NCI-H2029 treated with DMSO at 0.1 percent for 48 hours (cell line): ENCODE data around the gene ADAM12.
"Not testable (repeated sequence)": the region's sequence is repeated elsewhere in the genome, so short reads cannot be mapped to it uniquely, and the experiment has no call there.

ENCODE experiments used
- DNase-seq: peaks from one replicate; lab custom pipeline; 2025; lab: John Stamatoyannopoulos, UW

Gene ADAM12

GRCh38 chr10:126179637-126180036 is 208.6 kb downstream of the ADAM12 start:
- DNase-seq, result no peak

GRCh38 chr10:126177417-126178030 is 210.8 kb downstream of the ADAM12 start:
- DNase-seq, result no peak

- no peak for DNase-seq
These were observed 212.5 kb downstream of the ADAM12 start for GRCh38 chr10:126175641-126176262.

DNA sequence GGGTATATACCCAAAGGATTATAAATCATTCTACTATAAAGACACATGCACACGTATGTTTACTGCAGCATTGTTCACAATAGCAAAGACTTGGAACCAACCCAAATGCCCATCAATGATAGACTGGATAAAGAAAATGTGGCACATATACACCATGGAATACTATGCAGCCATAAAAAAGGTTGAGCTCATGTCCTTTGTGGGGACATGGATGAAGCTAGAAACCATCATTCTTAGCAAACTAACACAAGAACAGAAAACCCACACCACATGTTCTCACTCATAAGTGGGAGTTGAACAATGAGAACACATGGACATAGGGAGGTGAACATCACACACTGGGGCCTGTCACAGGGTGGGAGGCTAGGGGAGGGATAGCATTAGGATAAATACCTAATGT is 215.5 kb downstream of the ADAM12 start:
- not testable (repeated sequence) for DNase-seq

DNA sequence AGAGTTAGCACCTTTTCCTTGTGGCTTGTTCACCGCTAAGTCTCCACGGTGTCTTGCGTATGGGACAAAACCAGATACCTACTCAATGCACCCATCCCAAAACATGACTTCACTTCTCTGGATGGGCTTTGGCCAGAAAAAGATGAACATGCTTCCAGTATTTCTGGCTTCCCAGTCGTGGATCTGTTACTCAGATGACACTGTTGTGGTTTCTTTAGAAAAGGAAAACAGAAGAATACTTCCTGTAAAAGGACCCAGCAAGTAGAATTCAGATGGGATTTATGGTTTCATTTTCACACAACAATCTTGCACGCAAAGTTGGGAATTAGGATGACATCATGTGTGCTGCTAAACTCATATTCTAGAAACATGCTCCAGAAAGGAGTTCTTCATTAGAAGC is 216.7 kb downstream of the ADAM12 start:
- DNase-seq, result no peak

DNA sequence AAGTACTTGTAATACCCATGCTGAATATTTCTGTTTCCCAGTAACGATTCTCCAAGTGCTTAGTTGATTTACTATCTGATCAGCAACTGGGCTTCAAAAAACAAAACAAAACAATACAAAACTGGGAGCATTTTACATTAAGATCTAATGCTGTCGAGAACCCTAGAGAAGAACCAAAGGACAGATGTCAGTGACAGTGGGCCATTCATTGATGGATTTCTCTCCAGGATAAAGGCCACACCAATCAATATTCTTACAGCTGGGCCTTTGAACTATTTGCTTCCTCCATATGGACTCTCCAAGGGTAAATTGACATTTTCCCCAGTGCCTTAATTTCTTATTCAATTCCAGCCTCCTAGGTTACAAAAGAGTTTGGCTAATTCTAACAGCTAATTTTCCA is 217.5 kb downstream of the ADAM12 start:
- DNase-seq, result no peak

GRCh38 chr10:126170371-126170770 is 217.9 kb downstream of the ADAM12 start:
- no peak for DNase-seq

- DNase-seq, result no peak
These were observed 218.4 kb downstream of the ADAM12 start for GRCh38 chr10:126169899-126170298.

GRCh38 chr10:126166797-126167196 is 221.5 kb downstream of the ADAM12 start:
- DNase-seq, result no peak

- DNase-seq, result no peak
These were observed 222.4 kb downstream of the ADAM12 start for GRCh38 chr10:126165874-126166273.

GRCh38 chr10:126163506-126163905 is 224.8 kb downstream of the ADAM12 start:
- no peak for DNase-seq

GRCh38 chr10:126161691-126162090 is 226.6 kb downstream of the ADAM12 start:
- DNase-seq, result no peak

GRCh38 chr10:126160971-126161630 is 227.2 kb downstream of the ADAM12 start:
- DNase-seq, result no peak

GRCh38 chr10:126160571-126160970 is 227.7 kb downstream of the ADAM12 start:
- no peak for DNase-seq

- DNase-seq, result no peak
These were observed 230.0 kb downstream of the ADAM12 start for GRCh38 chr10:126158133-126158892.

DNA sequence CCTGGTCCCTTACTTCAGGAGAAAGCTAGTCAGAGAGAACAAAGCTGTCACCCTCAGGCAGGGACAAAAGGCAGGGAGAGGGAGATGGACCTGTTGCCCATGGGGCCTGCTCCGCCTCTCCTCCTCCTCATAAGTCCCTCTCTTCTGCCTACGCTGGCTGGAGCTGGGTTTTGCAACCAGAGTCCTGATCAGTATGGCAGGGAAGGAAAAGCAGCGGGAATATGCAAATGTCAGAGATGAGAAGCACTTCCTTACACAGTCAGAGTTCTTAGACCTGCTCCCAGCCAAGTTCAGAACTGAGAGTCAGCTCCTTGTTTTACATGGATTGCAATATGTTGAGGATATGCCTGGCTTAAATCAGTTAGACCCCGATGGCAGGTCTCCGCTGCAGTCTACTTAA is 231.1 kb downstream of the ADAM12 start:
- no peak for DNase-seq

DNA sequence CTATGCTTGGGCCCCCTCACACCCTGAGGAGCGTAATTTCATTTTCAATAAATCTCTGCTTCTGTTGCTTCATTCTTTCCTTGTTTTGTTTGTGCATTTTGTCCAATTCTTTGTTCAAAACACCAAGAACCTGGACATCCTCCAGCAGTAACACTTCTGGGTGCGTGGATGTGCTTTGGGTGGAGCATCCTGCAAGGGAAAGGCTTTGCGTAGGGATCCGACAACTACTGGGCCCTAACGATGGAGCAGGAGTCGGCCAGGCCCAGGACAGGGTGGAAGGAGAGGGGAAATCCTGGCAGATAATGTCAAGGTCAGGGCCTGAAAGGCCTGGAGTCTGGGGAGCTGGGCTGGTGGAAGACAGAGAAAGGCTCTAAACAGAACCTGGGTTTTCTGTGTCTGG is 231.8 kb downstream of the ADAM12 start:
- DNase-seq, result no peak

DNA sequence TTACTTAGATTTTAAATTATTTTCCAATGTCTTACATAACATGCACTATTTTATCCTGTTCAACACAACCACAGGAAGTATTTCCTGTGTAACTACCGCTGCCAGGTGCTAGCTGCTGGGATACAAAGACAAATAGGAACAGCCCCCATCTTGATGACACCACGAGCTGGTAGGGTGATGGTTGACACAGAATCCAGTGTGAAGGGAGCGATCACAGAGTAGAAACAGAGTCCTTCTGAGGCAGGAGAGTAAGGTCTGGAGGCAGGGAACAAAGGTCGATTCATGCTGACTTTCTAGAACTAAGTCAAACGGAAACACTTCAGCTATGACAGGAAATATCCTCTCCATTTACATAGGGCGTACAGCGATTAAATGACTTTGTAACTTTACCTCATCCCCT is 232.3 kb downstream of the ADAM12 start:
- DNase-seq, result peak; percentile 14

GRCh38 chr10:126155528-126155927 is 232.7 kb downstream of the ADAM12 start:
- DNase-seq, result no peak

DNA sequence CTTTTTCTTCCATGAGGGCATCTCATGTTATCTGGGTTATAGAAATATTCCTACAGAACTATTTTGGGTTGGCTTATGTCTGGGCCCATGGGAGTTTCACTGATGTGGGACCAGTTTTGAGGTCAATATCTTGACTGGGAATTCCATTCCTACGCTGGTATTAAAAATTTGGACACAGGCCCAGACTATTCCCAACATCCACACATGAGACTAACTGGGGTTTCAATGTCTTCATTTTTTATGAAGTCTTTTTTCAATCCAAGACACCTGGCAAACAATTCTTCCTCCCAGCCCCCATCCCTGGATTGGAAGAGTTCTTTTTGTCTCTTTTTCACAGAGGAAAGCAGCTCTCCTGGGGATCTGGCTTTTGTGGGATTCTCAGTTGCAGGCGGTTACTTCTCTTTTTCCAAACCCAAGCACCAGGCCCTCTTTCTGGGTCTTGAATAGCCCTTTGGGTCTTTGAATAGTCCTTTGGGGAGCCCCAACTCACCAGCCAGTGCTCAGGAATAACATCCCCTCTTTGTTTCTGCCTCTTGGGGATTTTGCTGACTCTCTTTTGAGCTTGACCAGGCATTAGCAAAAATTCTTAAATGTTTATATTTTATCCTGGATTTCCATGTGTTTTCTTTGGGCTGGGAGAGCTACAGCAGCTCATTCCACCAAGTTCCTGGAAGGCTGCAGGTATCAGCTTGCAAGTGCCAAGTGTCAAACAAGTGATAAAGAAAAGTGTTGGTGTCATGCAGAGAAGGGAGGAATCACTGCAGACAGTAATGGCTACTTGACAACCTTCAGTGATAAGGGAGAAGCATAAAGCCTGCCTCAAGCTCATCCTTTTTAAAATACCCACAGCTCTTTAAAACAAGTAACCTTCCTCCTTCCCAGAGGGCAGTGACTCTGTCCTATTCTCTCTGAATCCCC is 234.3 kb downstream of the ADAM12 start:
- no peak for DNase-seq

GRCh38 chr10:126147866-126148587 is 240.2 kb downstream of the ADAM12 start:
- DNase-seq, result no peak
